Pons (tissue), 1 donor: Measurements from ENCODE around the gene WSB2.

ENCODE experiments used
- DNase-seq: peaks from one replicate; pipeline ENCODE4 v3.0.0-alpha.2; 2016; ENCODE audit warnings: low spot score

The WSB2 gene

DNA sequence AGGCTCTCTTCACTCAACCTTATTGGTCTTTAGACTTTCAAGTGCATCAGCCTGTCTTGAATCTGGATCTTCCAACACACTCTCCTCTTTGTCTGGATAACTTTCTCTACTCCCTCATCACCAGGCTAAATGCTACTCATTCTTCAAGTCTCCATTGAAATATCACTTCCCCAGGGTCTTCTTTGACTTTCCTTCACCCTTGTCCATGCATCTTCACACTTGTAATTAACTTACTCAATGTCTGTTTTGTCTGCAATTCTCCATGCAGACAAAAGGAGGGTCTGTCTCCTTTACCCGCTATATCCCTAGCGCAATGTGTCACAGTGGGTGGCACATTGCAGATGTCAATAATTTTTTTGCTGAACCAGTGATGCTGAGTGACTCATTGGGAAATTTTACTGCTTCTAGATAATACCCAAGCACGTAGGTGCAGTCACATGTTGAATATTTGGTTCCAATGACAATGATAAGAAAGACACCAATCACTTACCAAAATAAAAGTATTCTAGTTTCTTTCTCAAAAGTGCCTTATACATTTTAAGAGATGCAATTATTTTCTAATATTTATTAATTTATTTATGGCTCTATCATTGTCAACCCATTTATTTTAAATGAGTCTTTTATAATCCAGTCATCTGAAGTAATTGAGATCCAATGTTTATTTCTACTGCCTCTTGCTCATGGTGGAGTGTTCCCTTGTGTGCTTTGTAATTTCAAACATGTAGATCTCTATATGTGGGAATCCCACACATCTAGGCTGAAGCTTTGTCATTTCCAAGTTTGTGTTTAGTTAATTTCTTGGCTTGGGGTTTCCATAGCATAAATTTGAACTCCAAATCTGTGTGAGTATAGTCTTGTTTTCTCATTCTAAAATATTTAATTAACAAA is 66.2 kb downstream of the WSB2 start:
- DNase-seq: no peak

GRCh38 chr12:117986705-117987469 is 74.1 kb downstream of the WSB2 start:
- DNase-seq: no peak

DNA sequence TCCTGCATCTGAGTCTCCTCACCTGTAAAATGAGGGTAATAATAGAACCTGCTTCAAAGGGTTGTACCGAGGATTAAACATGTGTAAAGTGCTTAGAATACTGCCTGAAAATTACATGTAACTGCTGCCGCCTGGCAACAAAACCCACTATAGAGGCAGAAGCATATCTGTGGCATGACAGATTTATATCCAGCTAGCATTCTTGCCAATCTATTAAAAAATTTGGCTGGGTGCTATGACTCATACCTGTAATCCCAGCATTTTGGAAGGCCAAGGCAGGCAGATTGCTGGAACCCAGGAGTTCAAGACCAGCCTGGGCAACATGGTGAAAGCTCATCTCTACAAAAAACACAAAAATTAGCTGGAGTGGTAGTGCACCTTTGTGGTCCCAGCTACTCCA is 75.8 kb downstream of the WSB2 start:
- DNase-seq: no peak
